GM21737 (cell line): ENCODE measurements around the gene TMPRSS9.

ENCODE experiments used
- ATAC-seq: cut with Tn5 transposase; IDR thresholded peaks from one replicate; pipeline ENCODE4 v1.9.1; 2021; ENCODE audit warnings: mild to moderate bottlenecking, moderate library complexity; ENCODE audit not compliant: unreplicated experiment

Gene TMPRSS9

GRCh38 chr19:2329149-2329478 lies 31.0 kb upstream of the TMPRSS9 start:
- ATAC-seq = no peak

GRCh38 chr19:2329501-2329916 lies 30.6 kb upstream of the TMPRSS9 start:
- no peak for ATAC-seq

GRCh38 chr19:2330255-2330631 lies 29.8 kb upstream of the TMPRSS9 start:
- no peak for ATAC-seq

GRCh38 chr19:2330632-2331284 lies 29.3 kb upstream of the TMPRSS9 start:
- no peak for ATAC-seq

GRCh38 chr19:2331601-2332246 lies 28.3 kb upstream of the TMPRSS9 start:
- ATAC-seq = no peak

- ATAC-seq = no peak
Observed at GRCh38 chr19:2332341-2333026, 27.6 kb upstream of the TMPRSS9 start.

- no peak for ATAC-seq
Observed at GRCh38 chr19:2333027-2333806, 26.8 kb upstream of the TMPRSS9 start.

GRCh38 chr19:2333807-2334211 lies 26.3 kb upstream of the TMPRSS9 start:
- ATAC-seq = no peak

GRCh38 chr19:2334426-2334825 lies 25.6 kb upstream of the TMPRSS9 start:
- no peak for ATAC-seq

GRCh38 chr19:2334986-2335846 lies 24.8 kb upstream of the TMPRSS9 start:
- ATAC-seq = no peak

GRCh38 chr19:2335848-2336247 lies 24.2 kb upstream of the TMPRSS9 start:
- ATAC-seq = no peak

GRCh38 chr19:2336528-2337328 lies 23.3 kb upstream of the TMPRSS9 start:
- ATAC-seq = no peak

- ATAC-seq = no peak
Observed at GRCh38 chr19:2337329-2337707, 22.7 kb upstream of the TMPRSS9 start.

GRCh38 chr19:2338055-2338615 lies 21.9 kb upstream of the TMPRSS9 start:
- no peak for ATAC-seq

GRCh38 chr19:2338751-2339643 lies 21.1 kb upstream of the TMPRSS9 start:
- ATAC-seq = no peak

- ATAC-seq = no peak
Observed at GRCh38 chr19:2339644-2340310, 20.3 kb upstream of the TMPRSS9 start.

GRCh38 chr19:2340496-2341243 lies 19.4 kb upstream of the TMPRSS9 start:
- ATAC-seq = no peak
